ENCODE results near the gene ATP5PF.

DNA sequence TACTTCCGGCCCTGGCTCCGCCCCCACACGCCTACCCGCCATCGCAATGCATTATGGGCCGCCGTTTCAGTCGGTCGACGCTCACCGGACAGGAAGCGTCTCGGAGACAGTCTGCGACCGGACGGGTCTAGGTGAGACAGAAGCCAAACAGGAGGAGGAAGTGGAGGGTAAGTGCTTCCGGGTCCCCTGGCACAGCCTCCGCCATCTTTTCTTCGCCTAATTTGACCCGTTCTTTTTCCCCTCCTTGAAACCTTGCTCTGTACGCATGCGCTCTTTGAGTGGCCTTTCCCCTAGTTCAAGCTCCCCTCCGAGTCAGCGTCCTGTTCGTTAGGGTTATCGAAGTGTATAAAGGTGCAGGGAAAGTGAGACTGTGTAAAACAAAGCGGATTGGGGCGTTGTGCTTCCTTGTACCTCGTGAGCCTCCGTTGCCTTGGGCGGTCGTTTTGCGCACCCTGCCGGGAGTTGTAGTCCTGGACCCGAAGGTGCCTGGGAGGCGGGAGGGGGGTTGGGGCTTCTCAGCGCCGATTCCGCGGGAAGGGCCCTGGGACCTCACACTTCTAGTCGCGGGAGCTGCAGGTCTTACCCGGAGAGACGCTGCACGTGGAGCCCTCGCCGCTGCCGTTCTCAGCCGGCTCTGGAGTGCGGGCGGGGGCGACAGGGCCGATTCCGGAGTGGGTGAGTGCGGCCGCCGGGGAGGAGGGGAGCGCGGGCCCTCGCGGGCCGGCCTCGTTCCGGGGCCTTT, at the start of gene ATP5PF, which contains the start of gene GABPA:
- TF ChIP-seq CTCF (IDR thresholded peaks at IDR 0.05) = peak in 2 of 4 experiments; percentile 9 to 32
- peak in 1 of 2 donors; percentile 27 for TF ChIP-seq POLR2A (IDR thresholded peaks at IDR 0.05)
